ENCODE data around the gene MYH6.

The MYH6 gene

GRCh38 chr14:23339506-23340268 lies 68.4 kb downstream of the MYH6 start:
- FAIRE-seq (no peak), DNase-seq (ENCODE audit: low spot score) (no peak)

- FAIRE-seq = no peak
- no peak for DNase-seq (ENCODE audit: low spot score)
Measured at GRCh38 chr14:23335623-23336022, 72.5 kb downstream of the MYH6 start.
